T-helper 1 cell treated with Interleukin-12 subunit alpha and Interleukin-12 subunit beta and Interleukin-4 antibody, amounts not matched to agents 30 ng/mL and 1 ng/mL, for 36 hours (primary cell): ENCODE data around the gene SELPLG. TPM values are rescaled to one million over a fixed set of nuclear protein-coding genes. Genes with fewer than 3 reads are reported as not detected.
"Not testable (repeated sequence)": the region's sequence is repeated elsewhere in the genome, so short reads cannot be mapped to it uniquely, and the experiment has no call there.

Experiments
- intact Hi-C: fragments of 100-400 bp; cut with micrococcal nuclease; formaldehyde crosslinking; loops from one replicate; pipeline ENCODE4 v1.15.1; 2024
- total RNA-seq: library from RNA; stranded (reverse); gene quantifications from 2 replicates; pipeline ENCODE4 v1.2.3, GENCODE V29; 2022

Gene SELPLG
- 239 and 251 TPM in 2 replicates for total RNA-seq

DNA sequence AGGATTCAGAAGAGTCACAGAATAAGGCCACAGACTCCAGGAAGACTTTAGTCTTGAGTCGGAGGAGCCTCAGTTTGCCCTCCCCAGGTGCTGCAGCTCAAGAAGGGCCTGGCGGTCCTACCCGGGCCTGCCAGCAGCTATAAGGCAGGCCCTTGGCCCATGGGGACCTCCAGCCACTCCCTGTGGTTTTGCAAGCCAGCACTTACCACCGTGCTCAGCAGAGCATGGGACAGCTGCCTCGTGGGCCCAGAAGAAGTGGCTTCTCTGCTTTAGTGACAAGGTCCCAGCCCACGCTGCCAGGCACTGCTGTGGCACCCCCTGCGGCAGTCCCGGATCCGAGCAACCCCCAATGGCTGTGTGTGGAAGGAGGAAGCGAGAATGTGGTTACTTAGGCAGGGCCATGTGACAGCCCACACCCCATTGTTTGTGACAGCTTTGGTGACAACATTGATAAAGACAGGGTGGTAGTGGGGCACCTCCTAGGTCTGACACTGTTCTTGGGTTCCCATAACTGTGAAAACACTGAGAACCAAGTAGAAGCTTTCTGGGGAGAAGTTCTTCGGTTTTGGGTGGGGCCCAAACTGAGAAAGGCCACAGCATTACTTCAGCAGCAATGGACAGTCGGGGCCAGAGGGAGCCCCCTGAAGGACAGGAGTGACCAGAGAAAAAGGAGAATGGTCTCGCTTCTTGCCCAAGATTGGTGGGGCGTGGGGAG lies at the start of gene SELPLG:
Gene SELPLG (minus strand): TSS at position 361 of the 715 bp plus-strand sequence. CDS start 9,587 bp downstream, outside the sequence.
- intact Hi-C loops, result loop anchor here (1.0 to 2.0 kb wide), 8 partner anchors 16 to 460 kb away; partner anchors contain the start of genes ALKBH2, FICD, SSH1 and USP30

GRCh38 chr12:108681317-108681716 lies 47.6 kb upstream of the SELPLG start:
- intact Hi-C loops, result no loop called here

DNA sequence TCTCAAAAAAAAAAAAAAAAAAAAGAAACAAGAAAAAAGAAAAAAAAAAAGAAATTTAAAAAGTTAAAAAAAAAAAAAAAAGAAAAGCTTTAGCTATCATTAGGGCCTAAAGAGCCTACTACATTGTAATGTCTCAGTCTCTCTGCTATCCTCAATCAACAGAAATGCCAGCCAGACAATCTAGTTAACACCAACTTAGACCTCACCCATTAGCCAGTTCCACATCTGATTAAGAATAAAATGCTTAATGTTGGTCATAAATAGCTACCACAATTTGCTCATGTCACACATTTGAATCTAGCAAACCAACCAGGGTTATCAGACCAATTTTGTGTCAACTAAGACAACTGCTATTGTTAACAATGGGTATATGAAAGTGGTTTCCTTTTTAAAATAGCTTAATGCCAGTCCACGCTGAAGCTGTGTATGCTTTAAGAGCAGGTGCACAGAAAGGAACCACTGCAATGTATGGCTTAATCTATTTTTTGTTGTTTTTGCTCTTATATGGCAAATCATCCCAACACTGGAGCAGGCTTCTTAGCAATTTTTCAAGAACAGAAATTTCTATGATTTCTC lies 45.5 kb upstream of the SELPLG start:
- intact Hi-C loops, result no loop called here

GRCh38 chr12:108678104-108678730 lies 44.5 kb upstream of the SELPLG start:
- intact Hi-C loops, result no loop called here

DNA sequence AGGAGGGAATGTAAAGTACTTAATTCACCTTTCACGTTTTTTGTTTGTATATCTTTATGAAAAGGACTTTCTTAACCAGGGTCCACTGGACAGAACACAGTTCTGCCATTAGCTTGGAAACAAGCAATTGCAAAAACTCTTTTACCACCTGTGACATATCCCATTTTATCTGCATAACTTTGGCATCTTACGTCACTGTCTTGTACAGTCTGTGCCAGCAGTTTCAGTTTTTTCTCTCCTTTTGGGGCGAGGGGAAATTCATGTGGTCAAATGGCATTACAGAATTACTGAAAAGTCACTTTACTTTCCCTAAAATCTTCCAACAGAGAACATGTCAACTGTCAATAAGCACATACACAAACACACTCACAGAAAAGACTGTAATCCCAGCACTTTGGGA lies 43.7 kb upstream of the SELPLG start:
- intact Hi-C loops, result no loop called here

GRCh38 chr12:108676707-108677106 lies 43.0 kb upstream of the SELPLG start:
- intact Hi-C loops, result no loop called here

GRCh38 chr12:108675792-108676191 lies 42.1 kb upstream of the SELPLG start:
- intact Hi-C loops, result no loop called here

DNA sequence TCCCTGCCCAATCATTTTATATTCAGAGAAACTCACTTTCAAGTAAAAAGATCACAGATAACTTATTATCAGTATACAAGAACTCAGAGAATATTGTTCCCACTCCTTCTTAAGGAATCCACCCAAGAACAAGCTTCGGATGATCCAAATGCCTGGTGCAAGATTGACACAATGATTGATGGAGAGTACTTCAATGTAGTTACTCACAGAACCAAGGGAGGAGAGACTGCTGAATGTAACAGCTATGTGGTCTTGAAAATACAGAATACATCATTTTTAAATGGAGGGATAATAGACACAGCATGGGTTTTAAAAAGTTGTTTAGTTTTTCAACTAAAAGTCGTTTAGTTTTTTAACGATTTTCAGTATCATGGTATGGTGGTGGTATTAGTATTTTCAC lies 38.4 kb upstream of the SELPLG start:
- intact Hi-C loops, result no loop called here

- intact Hi-C loops, result no loop called here
Observed at GRCh38 chr12:108671110-108671509, 37.4 kb upstream of the SELPLG start.

DNA sequence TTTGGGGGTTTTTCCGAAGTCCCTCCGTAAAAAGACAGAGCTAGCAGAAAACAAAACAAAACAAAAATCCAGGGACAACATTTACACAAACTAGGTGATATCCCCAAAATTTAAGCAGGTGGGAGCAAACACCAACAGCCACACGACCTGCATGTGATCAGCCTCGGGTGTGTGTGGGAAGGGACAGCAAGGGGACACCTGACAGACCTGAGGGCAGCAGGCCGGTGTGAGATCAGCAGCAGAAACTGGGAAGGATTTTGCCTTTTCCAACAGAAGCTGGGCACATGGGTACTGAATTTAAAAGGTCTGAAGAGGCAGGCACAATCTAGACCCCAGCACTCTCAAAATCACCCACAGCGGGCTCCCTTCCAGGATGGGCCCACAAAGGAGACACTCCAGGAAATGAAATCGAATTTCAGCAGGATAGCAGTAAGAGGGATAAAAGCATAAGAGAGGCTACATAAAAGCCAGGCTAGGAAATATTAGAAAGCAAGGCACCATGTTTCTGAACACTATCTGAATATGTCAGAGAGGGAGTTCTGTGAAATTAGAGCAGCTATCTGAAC lies 36.5 kb upstream of the SELPLG start:
- intact Hi-C loops, result no loop called here

DNA sequence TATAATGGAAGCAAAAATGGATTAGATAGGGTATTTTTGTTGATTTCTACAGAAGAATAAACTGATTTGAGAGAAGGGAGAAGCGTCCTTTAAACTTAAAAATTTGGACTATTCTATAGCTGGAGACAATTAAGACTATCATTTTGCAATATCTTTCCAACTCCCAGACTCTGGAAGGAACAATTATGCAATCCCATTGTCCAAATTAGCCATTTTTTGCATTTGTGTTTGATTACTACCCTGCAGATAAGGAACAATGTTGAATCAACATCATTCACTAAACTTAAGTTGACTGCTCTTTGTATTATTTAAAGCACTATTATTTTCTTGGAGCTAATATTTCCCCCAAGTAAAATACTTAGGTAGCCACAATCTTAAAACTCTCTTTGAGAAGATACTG lies 34.8 kb upstream of the SELPLG start:
- intact Hi-C loops, result no loop called here

DNA sequence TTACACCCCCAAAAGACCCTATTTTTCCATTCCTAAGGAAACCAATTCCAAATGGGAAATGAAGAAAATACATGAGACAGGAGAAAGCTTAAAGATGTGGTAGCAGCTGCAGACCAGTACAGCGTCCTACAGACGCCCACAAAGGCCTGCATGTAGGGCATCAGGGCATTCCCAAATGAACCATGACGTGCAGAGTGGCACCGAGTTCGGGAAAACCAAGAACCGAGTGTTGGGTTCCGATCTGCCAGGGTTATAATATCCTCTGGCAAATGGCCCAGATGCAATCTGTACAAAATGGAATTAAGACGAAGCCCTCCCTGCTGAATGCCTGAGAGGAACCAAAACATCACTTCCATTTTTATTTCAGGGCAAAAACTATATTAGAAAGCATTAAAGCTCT lies 34.4 kb upstream of the SELPLG start:
- intact Hi-C loops, result no loop called here

GRCh38 chr12:108667349-108667748 lies 33.7 kb upstream of the SELPLG start:
- intact Hi-C loops, result no loop called here

DNA sequence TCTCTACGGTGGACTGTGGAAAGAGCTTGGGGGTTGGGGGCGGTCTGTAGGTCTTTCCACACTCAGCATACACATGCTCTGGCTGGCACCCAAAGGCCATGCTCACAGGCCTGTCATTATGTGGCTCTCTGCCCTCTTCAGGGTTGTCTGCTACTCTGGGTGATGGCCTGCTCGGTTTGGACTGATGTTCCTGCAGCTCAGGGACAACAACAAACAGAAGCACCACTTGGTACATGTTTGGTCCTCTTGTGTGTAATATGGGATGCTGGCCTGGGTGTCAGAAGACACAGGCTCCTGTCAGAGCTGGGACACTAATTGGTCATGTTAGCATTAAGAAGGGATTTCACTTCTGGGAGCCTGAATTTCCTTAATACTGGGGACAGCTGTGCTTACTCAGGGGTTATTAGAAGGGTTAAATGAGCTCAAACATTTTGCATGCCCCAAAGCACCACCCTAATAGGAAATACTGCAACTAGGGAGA lies 32.7 kb upstream of the SELPLG start:
- intact Hi-C loops, result no loop called here

DNA sequence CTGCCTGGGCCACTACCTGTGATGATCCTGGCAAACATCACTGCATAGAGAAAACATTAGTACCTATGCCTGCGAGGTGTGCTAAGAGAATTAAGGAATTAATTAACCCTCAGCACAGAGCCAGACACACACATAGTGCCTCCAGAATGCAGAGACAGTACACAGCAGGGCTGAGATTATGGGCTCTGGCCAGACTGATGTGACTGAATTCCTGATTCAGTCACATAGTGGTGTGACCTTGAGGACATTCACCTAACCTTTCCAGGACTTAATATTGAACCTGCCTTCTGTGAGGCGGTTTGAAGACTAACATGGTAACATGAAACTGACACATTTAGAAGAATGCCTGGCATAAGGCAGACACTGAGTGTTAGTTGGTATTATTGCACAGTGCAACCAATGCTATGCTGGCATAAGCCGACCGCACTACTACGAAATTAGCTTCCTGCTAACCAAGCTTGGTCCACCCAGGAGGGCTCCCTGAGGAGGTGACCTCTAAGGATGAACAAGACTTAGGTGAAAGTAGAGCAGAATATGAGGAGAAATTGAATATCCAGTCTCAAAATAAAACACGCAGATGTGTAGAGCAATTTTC lies 32.0 kb upstream of the SELPLG start:
- intact Hi-C loops, result loop anchor here (1.0 kb wide), 1 partner anchor 26 kb away; no protein-coding TSS in a partner anchor

- intact Hi-C loops, result loop anchor here (1.0 kb wide), 8 partner anchors 27 to 429 kb away; partner anchors contain the start of gene ALKBH2
Observed at GRCh38 chr12:108664338-108665258, 30.9 kb upstream of the SELPLG start.

- intact Hi-C loops, result loop anchor here (1.0 kb wide), 7 partner anchors 28 to 430 kb away; partner anchors contain the start of gene ALKBH2
Observed at GRCh38 chr12:108663324-108664015, 29.8 kb upstream of the SELPLG start.

DNA sequence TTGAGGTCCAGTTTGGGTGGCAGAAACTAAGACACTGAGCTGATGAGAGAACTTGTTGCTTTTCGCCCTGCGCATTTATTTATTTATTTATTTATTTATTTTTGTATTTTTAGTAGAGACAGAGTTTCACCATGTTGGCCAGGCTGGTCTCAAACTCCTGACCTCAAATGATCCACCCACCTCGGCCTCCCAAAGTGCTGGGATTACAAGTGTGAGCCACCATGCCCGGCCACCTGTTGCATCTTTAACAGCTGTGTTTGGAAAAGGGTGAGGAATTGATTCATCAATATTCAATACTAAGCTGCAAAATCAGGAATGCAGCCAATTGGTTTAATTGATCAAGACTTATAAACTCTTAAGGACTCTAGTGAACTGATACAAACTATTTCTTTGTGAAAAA lies 24.4 kb upstream of the SELPLG start:
- intact Hi-C loops, result not testable (repeated sequence)

DNA sequence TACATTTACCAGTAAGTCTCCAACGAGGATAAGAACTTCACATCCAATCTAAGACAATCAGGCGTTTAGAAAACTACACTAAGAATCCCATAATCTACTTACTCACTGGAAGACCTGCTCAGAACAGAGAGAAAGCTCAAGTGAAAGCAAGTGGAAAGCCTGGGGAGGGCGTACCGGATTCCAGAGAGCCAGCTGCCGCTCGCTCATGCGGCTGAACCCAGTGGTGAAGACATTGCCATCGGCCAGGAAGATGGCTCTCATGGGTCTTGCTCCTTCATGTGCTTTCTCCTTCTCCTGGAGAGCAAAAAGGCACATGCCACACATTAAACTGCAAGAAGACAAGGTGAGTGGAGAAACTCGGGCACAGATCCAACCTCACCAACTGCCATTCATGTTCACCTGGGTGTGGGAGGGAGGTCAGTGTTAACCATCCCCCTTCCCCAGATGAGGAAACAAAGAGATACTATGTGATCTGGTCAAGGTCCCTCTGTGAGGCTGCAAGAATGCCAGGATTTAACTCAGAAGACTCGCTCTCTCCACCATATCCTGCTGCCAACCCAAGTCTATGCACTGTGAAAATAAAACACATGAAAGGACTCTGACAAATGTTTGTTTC lies 23.5 kb upstream of the SELPLG start:
- intact Hi-C loops, result no loop called here
